Kidney (tissue), 14 donors: Measurements from ENCODE around the gene GTPBP2. TPM values are rescaled to one million over a fixed set of nuclear protein-coding genes. Genes with fewer than 3 reads are reported as not detected.
"Not testable (repeated sequence)": the region's sequence is repeated elsewhere in the genome, so short reads cannot be mapped to it uniquely, and the experiment has no call there.

Experiments
- DNase-seq, 5 donors: peaks; one replicate each; pipeline ENCODE4 v3.0.0-alpha.2; 2013 to 2020
- FAIRE-seq: peaks from 2 replicates; lab custom pipeline; 2012; peaks lifted over from hg19 to GRCh38; lab: Jason Lieb, UNC
- H3K27ac ChIP-seq, 2 donors: one replicate each; pipeline ENCODE4 v1.7.0; 2013; ENCODE audit warnings: low read depth in 2 of 2, low read length in 2 of 2, inconsistent platforms in 1 of 2
- H3K27me3 ChIP-seq: one replicate; pipeline ENCODE4 v1.7.1; 2013; ENCODE audit warnings: low read length, inconsistent platforms; ENCODE audit not compliant: control insufficient read depth, insufficient read depth
- H3K36me3 ChIP-seq, 3 donors: one replicate each; pipeline versions ENCODE4 v1.7.0 to v1.7.1; 2013; ENCODE audit warnings: low read length in 3 of 3, control low read depth in 1 of 3, inconsistent platforms in 1 of 3; ENCODE audit not compliant: insufficient read depth in 3 of 3, control insufficient read depth in 2 of 3
- H3K4me1 ChIP-seq, 3 donors: one replicate each; pipeline versions ENCODE4 v1.7.0 to v1.7.1; 2013; ENCODE audit warnings: low read length in 3 of 3, inconsistent platforms in 1 of 3, low read depth in 1 of 3; ENCODE audit not compliant: control insufficient read depth in 2 of 3, insufficient read depth in 2 of 3
- H3K4me3 ChIP-seq, 3 donors: one replicate each; pipeline versions ENCODE4 v1.7.0 to v1.8.1; 2013; ENCODE audit warnings: low read length in 3 of 3, control low read depth in 1 of 3, inconsistent platforms in 1 of 3
- H3K9ac ChIP-seq, 3 donors: one replicate each; pipeline versions ENCODE4 v1.7.0 to v1.7.1; 2013; ENCODE audit warnings: low read length in 3 of 3, control low read depth in 1 of 3, inconsistent platforms in 1 of 3
- H3K9me3 ChIP-seq, 3 donors: one replicate each; pipeline versions ENCODE4 v1.7.0 to v1.7.1; 2013; ENCODE audit warnings: low read length in 3 of 3, control low read depth in 1 of 3, inconsistent platforms in 1 of 3; ENCODE audit not compliant: control insufficient read depth in 2 of 3, insufficient read depth in 1 of 3
- CTCF ChIP-seq: IDR thresholded peaks from 3 replicates; pipeline ENCODE4 v1.5.1; 2012; ENCODE audit warnings: mild to moderate bottlenecking, moderate library complexity, borderline replicate concordance; ENCODE audit not compliant: insufficient read depth; ENCODE audit errors: extremely low read depth
- intact Hi-C: fragments of 100-400 bp; cut with DNase I; formaldehyde crosslinking; loops from one replicate; pipeline ENCODE4 v1.11.1; 2022
- polyA plus RNA-seq: library from polyadenylated mRNA; stranded (reverse); fragments of 350-450 nt; fragmentation: Illumina TruSeq; extraction: RNeasy Lipid Tissue Mini Kit (QIAGEN cat#74804); gene quantifications from one replicate; pipeline ENCODE4 v1.2.3, GENCODE V29; 2014; ENCODE audit warnings: low read depth, low replicate concordance; ENCODE audit not compliant: insufficient read depth
- total RNA-seq: library from RNA; stranded (reverse); fragmentation: NEBNext Ultra II Directional; extraction: Animal tissue kit (Norgen Biotek cat#: 25700); gene quantifications from one replicate; pipeline ENCODE4 v1.2.1, GENCODE V29; 2021
- donor health status: control.
- donor health status: control.
- donor health status: control.
- donor health status: control.
- donor health status: control.
- donor health status: DM: yes; HTN: yes; CAD: no.
- donor health status: Normal renal cell carcinoma (clear cell type).

Gene GTPBP2
- total and polyA plus RNA-seq, 2 donors from 2014 or later: 19.7 to 64.6 TPM

GRCh38 chr6:43600595-43600994 is 28.5 kb downstream of the GTPBP2 start:
- FAIRE-seq: no peak
- no peak overlapping the region for H3K4me3 ChIP-seq
- H3K9ac ChIP-seq: no peak overlapping the region
- H3K27ac ChIP-seq: no peak overlapping the region
- no peaks in the 10 kb centered on the region for H3K27me3 ChIP-seq
- intact Hi-C loops: no loop called here
- no peaks in the 10 kb centered on the region for H3K9me3 ChIP-seq
- no peak for TF ChIP-seq CTCF
- no peaks in the 10 kb centered on the region for H3K4me1 ChIP-seq
- peaks cover 2 to 23% (median 2%) of the 10 kb centered on the region in 3 donors for H3K36me3 ChIP-seq
- no peak for DNase-seq

- H3K9me3 ChIP-seq: no peaks in the 10 kb centered on the region
- TF ChIP-seq CTCF: no peak
- H3K4me1 ChIP-seq: no peaks in the 10 kb centered on the region
- peaks cover 0 to 10% (median 0%) of the 10 kb centered on the region in 3 donors for H3K36me3 ChIP-seq
- H3K27ac ChIP-seq: no peak overlapping the region
- no peaks in the 10 kb centered on the region for H3K27me3 ChIP-seq
- DNase-seq: no peak
- H3K4me3 ChIP-seq: no peak overlapping the region
- intact Hi-C loops: no loop called here
- no peak overlapping the region for H3K9ac ChIP-seq
- no peak for FAIRE-seq
Measured at GRCh38 chr6:43593938-43594337, 35.1 kb downstream of the GTPBP2 start.

GRCh38 chr6:43589564-43589963 is 39.5 kb downstream of the GTPBP2 start:
- peaks cover 0 to 14% (median 7%) of the 10 kb centered on the region in 3 donors for H3K36me3 ChIP-seq
- H3K4me3 ChIP-seq, intact Hi-C loops, H3K27me3 ChIP-seq, H3K27ac ChIP-seq, FAIRE-seq, DNase-seq, H3K9ac ChIP-seq, H3K9me3 ChIP-seq, H3K4me1 ChIP-seq: not testable (repeated sequence)

GRCh38 chr6:43588194-43588593 is 40.9 kb downstream of the GTPBP2 start:
- H3K4me3 ChIP-seq: no peak overlapping the region
- intact Hi-C loops: no loop called here
- no peaks in the 10 kb centered on the region for H3K9me3 ChIP-seq
- no peak for FAIRE-seq
- TF ChIP-seq CTCF: no peak
- H3K4me1 ChIP-seq: no peaks in the 10 kb centered on the region
- no peaks in the 10 kb centered on the region for H3K27me3 ChIP-seq
- no peak overlapping the region for H3K27ac ChIP-seq
- H3K36me3 ChIP-seq: peaks cover 0 to 27% (median 11%) of the 10 kb centered on the region in 3 donors
- H3K9ac ChIP-seq: no peak overlapping the region
- DNase-seq: no peak
